HepG2 (cell line): ENCODE data around the gene SMG5. TPM values are rescaled to one million over a fixed set of nuclear protein-coding genes. Genes with fewer than 3 reads are reported as not detected.

Experiments used
- ARNTL ChIP-seq: sonication (generic); formaldehyde crosslinking; IDR thresholded peaks from 2 replicates; pipeline ENCODE4 v1.4.0; 2020; ENCODE audit warnings: mild to moderate bottlenecking, missing genetic modification reagents
- CC2D1A ChIP-seq: sonication (generic); formaldehyde crosslinking; IDR thresholded peaks from 2 replicates; pipeline ENCODE4 v1.8.1; 2023; ENCODE audit warnings: mild to moderate bottlenecking, missing genetic modification reagents
- CENPX ChIP-seq: sonication (generic); formaldehyde crosslinking; IDR thresholded peaks from 2 replicates; pipeline ENCODE4 v1.9.0; 2021; ENCODE audit warnings: mild to moderate bottlenecking, missing genetic modification reagents, moderate library complexity
- ERF ChIP-seq: IDR thresholded peaks from 2 replicates; pipeline ENCODE4 v1.6.1; 2018; ENCODE audit warnings: missing biosample characterization, missing genetic modification reagents
- FOXC1 ChIP-seq: sonication (generic); formaldehyde crosslinking; IDR thresholded peaks from 2 replicates; pipeline ENCODE4 v1.8.0; 2022; ENCODE audit warnings: mild to moderate bottlenecking, missing genetic modification reagents, borderline replicate concordance
- FOXM1 ChIP-seq: sonication (generic); formaldehyde crosslinking; IDR thresholded peaks from 2 replicates; pipeline ENCODE4 v1.5.0; 2020; ENCODE audit warnings: missing genetic modification reagents
- KDM4B ChIP-seq: sonication (generic); formaldehyde crosslinking; IDR thresholded peaks from 2 replicates; pipeline ENCODE4 v1.4.0; 2020; ENCODE audit warnings: missing genetic modification reagents
- NFKB2 ChIP-seq: sonication (generic); formaldehyde crosslinking; IDR thresholded peaks from 2 replicates; pipeline ENCODE4 v1.4.0; 2020; ENCODE audit warnings: missing genetic modification reagents, borderline replicate concordance
- PAF1 ChIP-seq: IDR thresholded peaks from 2 replicates; pipeline ENCODE4 v1.6.1; 2016; ENCODE audit warnings: missing genetic modification reagents, missing compliant biosample characterization
- PLRG1 ChIP-seq: fragments of 450-650 bp; conservative IDR thresholded peaks from 2 replicates; pipeline ENCODE4 v1.6.1; 2016
- TCF7 ChIP-seq: sonication (generic); IDR thresholded peaks from 2 replicates; pipeline ENCODE4 v1.6.1; 2016; ENCODE audit warnings: antibody characterized with exemption, low read depth
- U2AF2 ChIP-seq: fragments of 200-400 bp; formaldehyde crosslinking; IDR thresholded peaks from 2 replicates; pipeline ENCODE4 v1.6.1; 2017; ENCODE audit warnings: low read depth, mild to moderate bottlenecking, low read length
- ZFP90 ChIP-seq: sonication (generic); formaldehyde crosslinking; IDR thresholded peaks from 2 replicates; pipeline ENCODE4 v1.8.0; 2022; ENCODE audit warnings: missing genetic modification reagents, mild to moderate bottlenecking, inconsistent platforms, borderline replicate concordance
- ZNF136 ChIP-seq: sonication (generic); formaldehyde crosslinking; IDR thresholded peaks from 2 replicates; pipeline ENCODE4 v1.8.1; 2022; ENCODE audit warnings: low read depth, mild to moderate bottlenecking, moderate library complexity, missing genetic modification reagents
- ZNF251 ChIP-seq: sonication (generic); formaldehyde crosslinking; IDR thresholded peaks from 2 replicates; pipeline ENCODE4 v1.9.0; 2021; ENCODE audit warnings: mild to moderate bottlenecking, missing genetic modification reagents
- polyA plus RNA-seq, 8 experiments: library from polyadenylated mRNA; depleted of rRNA in 3 of 8; stranded (reverse) in 7 of 8; unstranded in 1 of 8; fragments of >200 nt; fragmentation: Illumina TruSeq in 4 of 8; extraction: Trizol in 4 of 8; gene quantifications; 2 replicates each; pipeline versions ENCODE4 v1.2.1 to v1.2.3, GENCODE V29; 2011 to 2016; ENCODE audit warnings: low read depth in 4 of 8, missing spikeins in 1 of 8, mixed read lengths in 1 of 8; ENCODE audit not compliant: insufficient read depth in 1 of 8
- total RNA-seq, 5 experiments: library from RNA; depleted of rRNA; stranded (reverse); fragments of >200 nt; fragmentation: Illumina TruSeq; extraction: Trizol; gene quantifications; 2 replicates each; pipeline ENCODE4 v1.2.3, GENCODE V29; 2016; ENCODE audit warnings: low read depth in 1 of 5
- TF ChIP-seq, protein P1 (sequence below): sonication (generic); formaldehyde crosslinking; conservative IDR thresholded peaks from 2 replicates; pipeline ENCODE4 v1.8.0; 2022; ENCODE audit warnings: low read depth, missing genetic modification reagents
- TF ChIP-seq, protein P2 (sequence below): sonication (generic); formaldehyde crosslinking; IDR thresholded peaks from 2 replicates; pipeline ENCODE4 v1.9.0; 2021; ENCODE audit warnings: missing genetic modification reagents, mild to moderate bottlenecking, borderline replicate concordance
- TF ChIP-seq, protein P3 (sequence below), 2 experiments: fragments of 450-650 bp in 1 of 2; sonication (generic) in 1 of 2; formaldehyde crosslinking; IDR thresholded peaks; 2 replicates each; pipeline versions ENCODE4 v1.5.0 to v1.8.0; 2020 to 2022; ENCODE audit warnings: mild to moderate bottlenecking in 1 of 2, missing genetic modification reagents in 1 of 2
- TF ChIP-seq, protein P4 (sequence below): sonication (generic); formaldehyde crosslinking; IDR thresholded peaks from 2 replicates; pipeline ENCODE4 v1.4.0; 2020; ENCODE audit warnings: missing genetic modification reagents, mild to moderate bottlenecking, borderline replicate concordance

The SMG5 gene
- total and polyA plus RNA-seq, 2 of the 13 experiments (the other 11 are each of a cell fraction or from before 2014, with no cell fraction given): 50.5 to 84.0 TPM

DNA sequence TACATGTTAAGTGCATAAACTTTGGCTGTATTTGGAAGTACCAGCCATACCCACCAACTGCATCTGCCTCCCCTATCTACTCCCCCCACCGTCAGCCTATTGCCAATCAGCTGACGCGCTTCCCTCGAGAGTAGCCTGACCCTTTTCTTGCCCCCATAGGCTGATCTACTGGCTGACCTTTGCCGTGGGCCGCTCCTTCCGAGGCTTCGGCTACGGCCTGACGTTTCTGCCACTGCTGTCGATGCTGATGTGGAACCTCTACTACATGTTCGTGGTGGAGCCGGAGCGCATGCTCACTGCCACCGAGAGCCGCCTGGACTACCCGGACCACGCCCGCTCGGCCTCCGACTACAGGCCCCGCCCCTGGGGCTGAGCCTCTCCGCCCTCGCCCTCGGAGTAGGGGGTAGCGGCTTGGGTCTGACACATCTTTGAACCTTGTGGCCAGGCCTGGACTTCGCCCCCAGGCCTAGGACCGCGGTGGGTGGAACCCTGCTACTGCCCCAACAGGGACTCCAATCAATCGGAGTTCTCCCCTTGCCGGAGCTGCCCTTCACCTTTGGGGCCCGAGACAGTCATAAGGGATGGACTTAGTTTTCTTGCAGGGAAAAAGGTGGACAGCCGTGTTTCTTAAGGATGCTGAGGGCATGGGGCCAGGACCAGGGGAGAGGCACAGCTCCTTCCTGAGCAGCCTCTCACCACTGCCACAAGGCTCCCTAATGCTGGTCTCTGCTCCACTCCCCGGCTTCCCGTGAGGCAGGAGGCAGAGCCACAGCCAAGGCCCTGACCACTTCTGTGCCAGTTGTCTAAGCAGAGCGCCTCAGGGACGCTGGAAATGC lies 8.8 kb upstream of the SMG5 start (continued):
- no peak for TF ChIP-seq ZNF251 (CRISPR knock-in tag)
- TF ChIP-seq FOXC1: no peak
- no peak for TF ChIP-seq PLRG1
- TF ChIP-seq, protein P1, sequence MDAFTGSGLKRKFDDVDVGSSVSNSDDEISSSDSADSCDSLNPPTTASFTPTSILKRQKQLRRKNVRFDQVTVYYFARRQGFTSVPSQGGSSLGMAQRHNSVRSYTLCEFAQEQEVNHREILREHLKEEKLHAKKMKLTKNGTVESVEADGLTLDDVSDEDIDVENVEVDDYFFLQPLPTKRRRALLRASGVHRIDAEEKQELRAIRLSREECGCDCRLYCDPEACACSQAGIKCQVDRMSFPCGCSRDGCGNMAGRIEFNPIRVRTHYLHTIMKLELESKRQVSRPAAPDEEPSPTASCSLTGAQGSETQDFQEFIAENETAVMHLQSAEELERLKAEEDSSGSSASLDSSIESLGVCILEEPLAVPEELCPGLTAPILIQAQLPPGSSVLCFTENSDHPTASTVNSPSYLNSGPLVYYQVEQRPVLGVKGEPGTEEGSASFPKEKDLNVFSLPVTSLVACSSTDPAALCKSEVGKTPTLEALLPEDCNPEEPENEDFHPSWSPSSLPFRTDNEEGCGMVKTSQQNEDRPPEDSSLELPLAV: no peak
- TF ChIP-seq ERF (CRISPR knock-in tag): peak; percentile 70; the same call in 1 of the 2 replicates
- TF ChIP-seq, protein P2, sequence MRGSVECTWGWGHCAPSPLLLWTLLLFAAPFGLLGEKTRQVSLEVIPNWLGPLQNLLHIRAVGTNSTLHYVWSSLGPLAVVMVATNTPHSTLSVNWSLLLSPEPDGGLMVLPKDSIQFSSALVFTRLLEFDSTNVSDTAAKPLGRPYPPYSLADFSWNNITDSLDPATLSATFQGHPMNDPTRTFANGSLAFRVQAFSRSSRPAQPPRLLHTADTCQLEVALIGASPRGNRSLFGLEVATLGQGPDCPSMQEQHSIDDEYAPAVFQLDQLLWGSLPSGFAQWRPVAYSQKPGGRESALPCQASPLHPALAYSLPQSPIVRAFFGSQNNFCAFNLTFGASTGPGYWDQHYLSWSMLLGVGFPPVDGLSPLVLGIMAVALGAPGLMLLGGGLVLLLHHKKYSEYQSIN: no peak
- no peak for TF ChIP-seq KDM4B (CRISPR knock-in tag)
- TF ChIP-seq CC2D1A (CRISPR knock-in tag): no peak
- TF ChIP-seq TCF7: peak; percentile 56; the same call in 1 of the 2 replicates
- TF ChIP-seq PAF1 (CRISPR knock-in tag): no peak
- peak; percentile 87; the same call in 1 of the 2 replicates for TF ChIP-seq ZNF136 (CRISPR knock-in tag)
- no peak for TF ChIP-seq U2AF2
- TF ChIP-seq ARNTL (CRISPR knock-in tag): no peak; the same call in 1 of the 2 replicates
- TF ChIP-seq, protein P3, sequence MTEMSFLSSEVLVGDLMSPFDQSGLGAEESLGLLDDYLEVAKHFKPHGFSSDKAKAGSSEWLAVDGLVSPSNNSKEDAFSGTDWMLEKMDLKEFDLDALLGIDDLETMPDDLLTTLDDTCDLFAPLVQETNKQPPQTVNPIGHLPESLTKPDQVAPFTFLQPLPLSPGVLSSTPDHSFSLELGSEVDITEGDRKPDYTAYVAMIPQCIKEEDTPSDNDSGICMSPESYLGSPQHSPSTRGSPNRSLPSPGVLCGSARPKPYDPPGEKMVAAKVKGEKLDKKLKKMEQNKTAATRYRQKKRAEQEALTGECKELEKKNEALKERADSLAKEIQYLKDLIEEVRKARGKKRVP (CRISPR knock-in tag; IDR thresholded peaks at IDR 0.05): no peak
- peak; percentile 31; the same call in 1 of the 2 replicates for TF ChIP-seq NFKB2 (CRISPR knock-in tag)
- no peak for TF ChIP-seq ZFP90 (CRISPR knock-in tag)
- TF ChIP-seq CENPX (CRISPR knock-in tag): no peak
- no peak for TF ChIP-seq FOXM1 (CRISPR knock-in tag)
- TF ChIP-seq, protein P4, sequence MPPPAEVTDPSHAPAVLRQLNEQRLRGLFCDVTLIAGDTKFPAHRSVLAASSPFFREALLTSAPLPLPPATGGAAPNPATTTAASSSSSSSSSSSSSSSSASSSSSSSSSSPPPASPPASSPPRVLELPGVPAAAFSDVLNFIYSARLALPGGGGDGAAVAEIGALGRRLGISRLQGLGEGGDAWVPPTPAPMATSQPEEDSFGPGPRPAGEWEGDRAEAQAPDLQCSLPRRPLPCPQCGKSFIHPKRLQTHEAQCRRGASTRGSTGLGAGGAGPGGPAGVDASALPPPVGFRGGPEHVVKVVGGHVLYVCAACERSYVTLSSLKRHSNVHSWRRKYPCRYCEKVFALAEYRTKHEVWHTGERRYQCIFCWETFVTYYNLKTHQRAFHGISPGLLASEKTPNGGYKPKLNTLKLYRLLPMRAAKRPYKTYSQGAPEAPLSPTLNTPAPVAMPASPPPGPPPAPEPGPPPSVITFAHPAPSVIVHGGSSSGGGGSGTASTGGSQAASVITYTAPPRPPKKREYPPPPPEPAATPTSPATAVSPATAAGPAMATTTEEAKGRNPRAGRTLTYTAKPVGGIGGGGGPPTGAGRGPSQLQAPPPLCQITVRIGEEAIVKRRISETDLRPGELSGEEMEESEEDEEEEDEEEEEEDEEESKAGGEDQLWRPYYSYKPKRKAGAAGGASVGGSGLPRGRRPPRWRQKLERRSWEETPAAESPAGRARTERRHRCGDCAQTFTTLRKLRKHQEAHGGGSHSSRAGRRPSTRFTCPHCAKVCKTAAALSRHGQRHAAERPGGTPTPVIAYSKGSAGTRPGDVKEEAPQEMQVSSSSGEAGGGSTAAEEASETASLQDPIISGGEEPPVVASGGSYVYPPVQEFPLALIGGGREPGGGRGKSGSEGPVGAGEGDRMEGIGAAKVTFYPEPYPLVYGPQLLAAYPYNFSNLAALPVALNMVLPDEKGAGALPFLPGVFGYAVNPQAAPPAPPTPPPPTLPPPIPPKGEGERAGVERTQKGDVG (CRISPR knock-in tag): peak; percentile 74; the same call in 1 of the 2 replicates
